Activated CD4-positive, alpha-beta T cell treated with anti-CD3 and anti-CD28 coated beads, Interleukin-2, amount 50 U/mL, for 1 hour (primary cell): ENCODE measurements around the gene RYR1.

ENCODE experiments used
- DNase-seq: peaks from one replicate; pipeline ENCODE4 v3.0.0-alpha.2; 2020

The RYR1 gene

DNA sequence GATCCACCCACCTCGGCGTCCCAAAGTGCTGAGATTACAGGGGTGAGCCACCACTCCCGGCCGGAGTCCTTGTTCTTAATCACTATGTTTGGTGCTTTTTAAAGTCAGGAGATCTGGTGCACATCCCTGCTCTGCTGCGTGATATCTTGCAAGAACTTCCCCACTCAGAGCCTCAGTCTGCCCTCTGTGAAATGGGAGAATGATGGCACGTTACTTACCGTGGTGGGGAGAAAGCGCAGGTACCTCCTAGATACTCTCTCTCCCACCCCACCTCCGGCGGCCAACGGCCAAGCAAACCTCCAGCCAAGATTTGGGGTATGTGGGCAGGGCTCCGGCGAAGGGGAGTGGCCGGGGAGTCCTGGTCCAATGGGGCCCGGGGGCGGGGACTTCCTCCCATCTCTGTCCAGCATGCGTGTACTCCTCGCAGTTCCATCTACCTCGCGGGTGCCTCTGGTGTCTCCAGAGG, at the start of gene RYR1:
RYR1 (plus strand) TSS at position 424 of the 466 bp plus-strand sequence. CDS start 139 bp downstream, outside the sequence.
- DNase-seq, result peak; percentile 31

GRCh38 chr19:38383743-38384142, 49.7 kb upstream of the RYR1 start:
- DNase-seq, result no peak

DNA sequence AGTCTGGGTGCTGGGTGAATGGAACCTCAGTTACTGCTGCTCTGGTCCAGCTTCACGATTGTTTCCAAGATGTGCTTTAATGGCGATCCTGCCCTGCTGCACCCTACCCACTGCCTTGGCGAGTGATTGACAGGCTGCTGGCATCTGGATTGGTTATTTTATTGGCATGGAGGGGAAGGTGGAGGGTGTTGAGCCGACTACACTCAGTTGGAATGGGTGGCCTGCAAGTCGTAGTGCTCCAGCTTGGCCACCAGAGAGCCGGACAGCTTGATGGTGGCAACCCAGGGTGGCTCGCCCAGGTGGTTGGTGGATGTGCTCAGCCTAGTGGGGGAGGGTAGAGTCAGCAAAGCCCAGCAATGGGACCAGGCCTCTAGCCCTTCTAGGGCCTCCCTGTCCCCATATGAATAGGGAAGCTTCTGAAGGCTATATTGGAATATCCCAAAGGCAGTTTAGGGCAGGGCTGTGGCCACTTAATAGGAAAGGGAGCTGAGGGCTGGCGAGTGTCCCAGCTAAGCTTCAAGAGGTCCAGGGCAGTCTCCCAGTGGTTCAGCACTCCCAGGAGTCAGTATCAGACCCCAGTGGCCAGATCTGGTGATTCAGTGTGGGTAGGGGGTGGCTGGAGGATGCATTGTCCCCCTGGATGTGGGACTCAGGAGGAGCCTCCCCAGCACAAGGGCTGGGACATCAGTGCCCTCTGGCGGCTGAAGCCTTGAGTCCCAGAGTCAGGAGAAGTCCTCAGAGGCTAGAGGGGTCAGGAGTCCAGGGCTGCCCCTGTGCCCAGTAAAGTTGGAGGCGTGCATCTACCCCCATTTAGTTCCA, 49.1 kb upstream of the RYR1 start:
- no peak for DNase-seq

DNA sequence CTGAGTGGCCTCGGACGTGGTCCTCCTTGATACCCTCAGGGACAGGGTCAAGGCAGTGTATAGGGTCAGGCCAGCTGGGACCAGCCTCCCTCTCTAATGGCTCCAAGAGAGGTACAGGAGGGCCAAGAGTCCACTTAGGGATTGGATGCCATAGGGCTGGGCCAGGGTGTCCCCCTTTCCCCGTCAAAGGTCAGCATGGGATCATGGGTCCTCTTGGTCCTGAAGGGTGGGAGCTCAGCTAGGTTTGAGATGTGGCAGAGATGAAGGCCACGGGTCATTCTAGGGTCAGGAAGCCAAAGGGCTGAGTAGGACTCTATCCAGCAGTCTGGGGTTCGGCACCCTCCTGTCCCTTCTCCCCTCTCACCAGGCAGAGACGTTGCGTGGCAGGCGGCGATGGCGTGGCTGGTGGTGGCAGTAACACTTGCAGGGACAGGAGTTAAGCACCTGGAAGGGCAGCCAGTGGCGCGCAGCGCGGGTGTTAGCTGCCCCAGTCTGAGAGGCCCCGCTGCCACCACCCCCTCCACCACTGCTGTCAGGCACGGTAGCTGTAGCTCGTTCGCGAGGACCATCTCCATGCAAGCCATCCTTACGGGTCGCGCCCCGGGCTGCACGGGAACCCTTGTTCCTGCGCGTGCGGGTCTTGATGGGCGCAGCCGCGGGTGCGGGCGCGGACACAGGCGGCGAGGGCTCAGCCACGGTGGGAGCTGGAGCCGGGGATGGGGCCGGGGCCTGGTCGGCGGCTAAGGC, 48.3 kb upstream of the RYR1 start:
- DNase-seq, result no peak

GRCh38 chr19:38385804-38386257, 47.7 kb upstream of the RYR1 start:
- DNase-seq, result no peak

DNA sequence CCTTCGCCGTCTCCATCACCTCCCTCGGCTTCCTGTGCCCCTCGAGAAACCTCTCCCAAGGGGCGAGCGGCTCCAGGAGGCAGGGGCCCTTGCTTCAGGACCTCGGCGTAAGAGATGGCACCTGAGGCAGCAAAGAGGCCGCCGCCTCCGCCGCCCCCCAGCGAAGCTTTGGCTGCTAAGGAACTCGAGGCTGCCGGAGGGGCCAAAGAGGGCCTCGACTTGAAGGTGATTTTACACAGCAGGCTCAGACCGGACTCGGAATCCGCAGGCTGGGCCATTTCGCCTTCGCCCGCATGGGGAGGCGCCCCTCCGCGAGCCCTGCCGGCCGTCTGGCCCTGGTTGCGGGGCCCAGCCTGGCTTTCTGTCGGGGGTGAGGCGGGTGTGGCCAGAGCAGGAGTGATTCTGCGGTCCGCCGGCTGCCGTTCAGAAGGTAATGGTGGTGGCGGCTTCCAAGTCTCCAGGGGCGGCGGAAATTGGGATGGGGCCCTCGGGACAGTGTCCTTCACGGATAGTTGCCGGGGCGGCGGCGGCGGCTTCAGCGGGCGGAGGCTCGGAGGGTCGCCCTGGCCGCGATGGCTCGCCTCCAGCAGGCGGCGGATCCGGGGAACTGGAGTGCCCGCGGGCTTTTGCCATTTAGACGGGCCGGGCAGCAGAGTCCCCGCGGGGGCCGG, 47.1 kb upstream of the RYR1 start:
- no peak for DNase-seq

GRCh38 chr19:38386971-38387549, 46.4 kb upstream of the RYR1 start:
- no peak for DNase-seq

- peak; percentile 77 for DNase-seq
Measured at GRCh38 chr19:38387550-38388348, 45.7 kb upstream of the RYR1 start, which contains the start of gene GGN. Gene GGN (minus strand): TSS chr19:38388034. CDS start chr19:38387261, 773 bp downstream.

- DNase-seq, result no peak
Measured at GRCh38 chr19:38388349-38389100, 45.0 kb upstream of the RYR1 start, which contains the start of gene SPRED3. Gene SPRED3 (plus strand): TSS chr19:38388697. CDS start chr19:38390303, 1,606 bp downstream.

- DNase-seq, result no peak
Measured at GRCh38 chr19:38389101-38389925, 44.2 kb upstream of the RYR1 start.

DNA sequence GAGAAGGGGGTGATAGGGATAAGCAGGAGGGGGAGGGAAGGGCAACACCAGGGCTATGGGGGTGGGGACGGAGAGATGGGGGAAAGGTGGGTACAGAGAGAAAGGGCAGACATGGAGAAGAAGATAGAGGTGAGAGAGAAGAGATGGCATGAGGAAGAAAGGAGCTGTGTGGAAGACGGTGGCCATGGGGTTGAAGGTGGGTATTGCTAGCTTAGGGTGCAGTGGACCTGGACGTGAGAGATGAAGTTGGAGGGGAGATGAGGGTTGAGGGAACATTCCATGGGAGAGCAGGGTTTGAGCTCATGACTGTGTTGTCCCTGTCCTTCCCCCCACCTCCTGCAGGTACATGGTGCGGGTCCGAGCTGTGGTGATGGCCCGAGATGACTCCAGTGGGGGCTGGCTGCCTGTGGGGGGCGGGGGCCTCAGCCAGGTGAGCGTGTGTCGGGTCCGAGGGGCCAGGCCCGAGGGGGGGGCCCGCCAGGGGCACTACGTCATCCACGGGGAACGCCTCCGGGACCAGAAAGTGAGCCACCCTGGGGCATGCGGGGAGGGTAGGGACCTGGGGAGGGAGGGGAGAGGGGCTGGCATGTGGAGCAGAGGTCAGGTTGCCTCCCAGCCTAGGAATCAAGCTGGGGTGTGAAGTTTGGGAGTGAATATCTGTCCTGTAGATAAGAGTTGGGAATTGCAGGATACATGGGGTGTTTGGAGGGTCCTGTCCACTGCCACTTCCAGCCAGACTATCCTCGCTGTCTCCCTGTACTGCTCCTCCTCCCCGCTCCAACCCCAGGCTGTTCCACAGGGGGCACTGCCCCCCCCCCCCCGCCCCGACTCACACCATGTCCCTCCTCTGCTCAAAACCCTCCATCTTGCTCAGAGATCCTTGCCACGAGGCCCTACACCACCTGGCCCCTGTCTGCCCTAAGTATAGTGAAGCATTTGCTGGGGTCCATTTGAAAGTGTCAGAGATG, 43.2 kb upstream of the RYR1 start:
- no peak for DNase-seq

- DNase-seq, result no peak
Measured at GRCh38 chr19:38391911-38392464, 41.5 kb upstream of the RYR1 start.

GRCh38 chr19:38392707-38393308, 40.7 kb upstream of the RYR1 start:
- no peak for DNase-seq

GRCh38 chr19:38394488-38394887, 39.0 kb upstream of the RYR1 start:
- DNase-seq, result peak; percentile 64

GRCh38 chr19:38395381-38396114, 37.9 kb upstream of the RYR1 start:
- peak; percentile 39 for DNase-seq

GRCh38 chr19:38399081-38399480, 34.4 kb upstream of the RYR1 start:
- no peak for DNase-seq

GRCh38 chr19:38399537-38399936, 34.0 kb upstream of the RYR1 start:
- DNase-seq, result no peak
